Effector CD8-positive, alpha-beta T cell (primary cell): ENCODE data around the gene COA1.
"Not testable (repeated sequence)": the region's sequence is repeated elsewhere in the genome, so short reads cannot be mapped to it uniquely, and the experiment has no call there.

Source experiments
- DNase-seq: peaks from one replicate; lab custom pipeline; 2025; lab: John Stamatoyannopoulos, UW

The COA1 gene

GRCh38 chr7:43758029-43758821 lies 28.9 kb upstream of the COA1 start, which contains the start of gene BLVRA:
BLVRA (plus strand) TSS chr7:43758680; CDS start chr7:43771159, 12,479 bp downstream.
- peak; percentile 46 for DNase-seq

DNA sequence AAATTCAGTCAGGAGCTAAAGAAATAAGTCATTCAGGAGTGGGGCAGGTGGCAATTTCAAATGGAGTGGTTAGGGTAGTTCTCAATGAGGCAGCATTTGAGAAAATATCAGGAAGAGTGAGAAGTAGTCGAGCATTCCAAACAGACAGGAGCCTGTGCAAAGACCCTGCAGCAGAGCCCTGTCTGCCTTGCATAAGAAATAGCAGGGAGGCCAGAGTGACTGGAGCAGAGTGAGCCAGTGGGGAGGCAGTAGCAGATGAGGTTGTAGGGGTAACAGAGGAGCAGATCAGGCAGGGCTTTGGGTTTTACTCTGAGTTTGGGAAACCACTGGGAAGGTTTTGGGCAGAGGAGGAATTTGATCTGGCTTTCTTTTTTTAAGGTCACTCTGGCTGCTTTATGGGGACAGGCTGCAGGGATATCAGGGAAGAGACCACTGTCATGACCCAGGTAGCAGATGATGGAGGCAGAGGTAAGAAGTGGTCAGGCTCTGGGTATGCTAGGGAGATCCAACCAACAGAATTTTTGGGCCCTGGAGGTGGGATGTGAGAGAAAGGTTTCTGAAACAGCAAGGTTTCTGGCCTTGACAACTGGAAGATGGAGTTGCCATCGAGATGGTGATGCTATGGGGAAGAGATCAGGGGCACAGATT lies 27.9 kb upstream of the COA1 start:
- DNase-seq, result no peak

DNA sequence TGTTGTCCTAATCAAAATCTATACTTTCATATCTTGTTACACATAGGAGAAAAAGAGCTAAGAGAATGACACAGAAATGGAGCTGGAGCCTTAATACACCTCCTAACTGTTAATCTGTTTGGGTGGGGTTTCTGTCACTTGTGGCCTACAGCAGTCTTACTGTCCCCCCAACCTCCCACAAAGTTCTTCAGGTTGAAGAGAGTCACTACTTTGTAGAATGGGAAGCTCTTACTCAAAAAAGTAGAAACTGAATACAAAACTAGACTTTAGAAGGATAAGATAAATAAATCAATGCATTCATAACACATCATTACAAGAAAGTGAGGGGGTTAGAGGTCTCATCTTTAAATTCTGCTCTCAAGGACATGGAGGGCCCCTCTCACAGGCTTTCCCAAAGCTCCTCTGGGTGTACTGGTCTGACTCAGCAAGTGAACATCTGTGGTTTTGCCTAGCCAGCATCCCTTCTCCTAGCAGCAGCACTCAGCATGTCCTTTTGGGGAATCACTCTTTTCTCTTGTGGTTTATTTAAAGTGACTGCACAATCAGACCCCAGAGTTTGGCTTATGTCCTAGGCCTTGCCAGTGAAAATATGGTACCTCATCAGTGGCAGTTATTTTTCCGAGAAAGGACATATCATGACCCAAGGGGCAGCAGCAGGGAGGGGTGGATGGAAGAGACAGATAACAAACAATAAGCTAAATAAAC lies 27.2 kb upstream of the COA1 start:
- DNase-seq, result no peak

- no peak for DNase-seq
These were observed 25.3 kb upstream of the COA1 start for GRCh38 chr7:43754596-43754995.

- no peak for DNase-seq
These were observed 24.5 kb upstream of the COA1 start for GRCh38 chr7:43753843-43754242.

DNA sequence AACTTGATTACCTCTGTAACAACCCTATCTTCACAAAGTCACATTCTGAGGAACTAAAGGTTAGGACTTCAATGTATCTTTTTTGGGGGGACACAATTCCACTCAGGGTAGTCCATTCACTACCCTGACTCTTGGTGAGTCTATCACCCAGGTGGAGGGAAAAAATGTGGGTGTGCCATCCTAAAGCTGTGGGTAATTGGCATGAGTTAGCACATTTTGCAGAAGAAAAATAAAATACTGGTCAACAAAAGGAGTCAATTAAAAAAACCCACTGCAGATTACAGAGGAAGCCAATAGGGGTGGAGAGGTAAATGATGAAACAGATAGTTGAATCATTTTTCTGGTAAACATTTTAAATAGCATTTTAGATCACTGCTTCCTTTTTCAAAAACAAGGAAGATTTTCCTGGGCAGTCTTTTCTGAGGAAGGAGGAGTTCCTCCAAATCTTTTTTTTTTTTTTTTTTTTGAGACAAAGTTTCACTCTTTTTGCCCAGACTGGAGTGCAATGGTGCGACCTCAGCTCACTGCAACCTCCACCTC lies 24.0 kb upstream of the COA1 start:
- no peak for DNase-seq

GRCh38 chr7:43752411-43752810 lies 23.1 kb upstream of the COA1 start:
- DNase-seq, result no peak

DNA sequence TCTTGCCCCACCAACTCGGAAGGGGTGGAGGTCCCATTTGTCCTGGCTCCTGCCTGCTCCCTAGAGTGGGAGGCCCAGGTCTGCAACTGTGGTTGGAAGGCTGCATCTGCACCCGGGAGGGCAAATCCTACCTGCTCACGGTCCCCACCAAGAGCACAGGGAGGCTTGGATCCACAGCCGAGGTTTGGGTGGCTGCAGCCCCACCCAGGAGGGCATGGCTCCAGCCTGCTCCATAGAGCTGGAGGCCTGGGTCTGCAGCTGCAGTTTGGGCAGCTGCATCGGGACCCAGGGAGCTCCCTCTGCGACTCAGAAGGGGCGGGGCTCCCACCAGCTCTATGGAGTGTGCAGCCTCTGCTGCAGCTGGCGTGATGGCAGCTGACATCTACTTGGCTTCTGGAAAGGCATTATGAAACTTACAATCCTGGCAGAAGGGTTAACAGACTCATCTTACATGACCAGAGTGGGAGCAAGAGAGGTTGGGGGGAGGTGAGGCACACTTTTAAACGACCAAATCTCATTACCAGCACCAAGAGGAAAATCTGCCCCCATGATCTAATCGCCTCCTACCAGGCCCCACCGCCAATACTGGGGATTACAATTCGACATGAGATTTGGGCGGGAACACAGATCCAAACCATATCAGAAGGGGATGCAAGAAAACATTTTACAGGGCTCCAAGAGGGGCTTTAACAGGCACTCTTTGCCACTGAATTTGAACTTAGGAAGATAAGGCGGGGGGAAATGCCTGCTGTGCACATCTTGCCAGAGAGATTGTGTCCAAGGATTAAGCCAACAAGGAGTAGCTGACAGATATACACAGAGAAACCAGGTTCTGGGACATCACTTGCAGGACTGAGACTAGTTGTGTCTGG lies 20.9 kb upstream of the COA1 start:
- no peak for DNase-seq

GRCh38 chr7:43749383-43749940 lies 20.1 kb upstream of the COA1 start:
- DNase-seq, result no peak

GRCh38 chr7:43747328-43748105 lies 18.2 kb upstream of the COA1 start:
- no peak for DNase-seq

GRCh38 chr7:43742692-43743091 lies 13.4 kb upstream of the COA1 start:
- no peak for DNase-seq

- DNase-seq, result no peak
These were observed 8.3 kb upstream of the COA1 start for GRCh38 chr7:43737467-43738127.

GRCh38 chr7:43735802-43736603 lies 6.7 kb upstream of the COA1 start:
- DNase-seq, result no peak

GRCh38 chr7:43735403-43735801 lies 6.1 kb upstream of the COA1 start:
- DNase-seq, result no peak

GRCh38 chr7:43734575-43735332 lies 5.4 kb upstream of the COA1 start:
- not testable (repeated sequence) for DNase-seq

GRCh38 chr7:43731494-43731893 lies 2.2 kb upstream of the COA1 start:
- not testable (repeated sequence) for DNase-seq

DNA sequence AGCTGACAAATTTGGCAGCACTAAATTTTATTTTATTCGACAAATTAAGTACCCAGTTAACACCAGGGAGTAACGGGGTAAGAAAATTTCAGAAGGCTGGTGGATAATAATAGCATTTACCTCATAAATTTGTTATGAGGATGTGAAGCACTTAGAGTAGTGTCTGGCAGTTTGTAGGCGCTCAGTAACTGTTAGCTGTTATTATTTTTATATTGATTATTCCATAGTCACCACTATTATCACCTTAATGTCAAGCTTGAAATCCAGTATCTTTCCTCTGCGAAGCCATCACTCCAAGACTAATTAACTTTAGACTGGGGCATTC lies 563 bp upstream of the COA1 start:
- DNase-seq, result no peak

DNA sequence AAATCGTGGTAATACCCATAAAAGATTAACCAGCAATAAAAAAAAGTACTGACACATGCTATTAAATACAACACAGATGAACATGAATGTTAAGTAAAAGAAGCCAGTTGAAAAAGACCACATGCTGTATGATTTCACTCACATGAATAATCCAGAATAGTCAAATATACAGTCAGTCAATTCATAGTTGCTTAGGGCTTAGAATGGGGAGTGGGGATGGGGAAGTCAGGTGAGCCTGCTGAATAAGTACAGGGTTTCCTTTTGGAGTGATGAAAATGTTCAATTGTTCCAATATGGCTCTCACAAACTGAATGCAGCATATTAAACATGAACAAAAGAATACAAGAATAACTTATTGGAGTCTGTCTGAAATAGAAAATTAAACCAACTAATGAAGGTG lies 1.8 kb downstream of the COA1 start:
- DNase-seq, result no peak
